Measurements from ENCODE around the gene SLC2A13. TPM values are rescaled to one million over a fixed set of nuclear protein-coding genes. Genes with fewer than 3 reads are reported as not detected.

SLC2A13 gene
- total RNA-seq, 1 donor from 2014 or later = 3.9 TPM

DNA sequence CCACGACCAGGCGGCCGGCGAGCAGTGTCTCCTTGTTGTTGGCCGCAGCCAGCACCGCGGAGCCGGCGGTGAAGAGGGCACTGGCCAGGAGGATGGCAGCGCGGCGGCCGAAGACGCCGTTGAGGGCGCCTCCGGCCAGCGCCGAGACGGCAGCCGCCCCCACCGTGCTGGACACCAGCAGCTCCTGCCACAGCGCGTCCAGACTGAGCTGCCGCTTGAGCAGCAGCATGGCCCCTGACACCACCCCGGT, 691 bp downstream of the SLC2A13 start:
- FAIRE-seq (no peak), DNase-seq (ENCODE audit: low read depth) (peak; percentile 5)
- H3K36me3 ChIP-seq (ENCODE audit: control insufficient read depth, insufficient read depth, low read length) = no peaks in the 10 kb centered on the region
- TF ChIP-seq, protein P1, sequence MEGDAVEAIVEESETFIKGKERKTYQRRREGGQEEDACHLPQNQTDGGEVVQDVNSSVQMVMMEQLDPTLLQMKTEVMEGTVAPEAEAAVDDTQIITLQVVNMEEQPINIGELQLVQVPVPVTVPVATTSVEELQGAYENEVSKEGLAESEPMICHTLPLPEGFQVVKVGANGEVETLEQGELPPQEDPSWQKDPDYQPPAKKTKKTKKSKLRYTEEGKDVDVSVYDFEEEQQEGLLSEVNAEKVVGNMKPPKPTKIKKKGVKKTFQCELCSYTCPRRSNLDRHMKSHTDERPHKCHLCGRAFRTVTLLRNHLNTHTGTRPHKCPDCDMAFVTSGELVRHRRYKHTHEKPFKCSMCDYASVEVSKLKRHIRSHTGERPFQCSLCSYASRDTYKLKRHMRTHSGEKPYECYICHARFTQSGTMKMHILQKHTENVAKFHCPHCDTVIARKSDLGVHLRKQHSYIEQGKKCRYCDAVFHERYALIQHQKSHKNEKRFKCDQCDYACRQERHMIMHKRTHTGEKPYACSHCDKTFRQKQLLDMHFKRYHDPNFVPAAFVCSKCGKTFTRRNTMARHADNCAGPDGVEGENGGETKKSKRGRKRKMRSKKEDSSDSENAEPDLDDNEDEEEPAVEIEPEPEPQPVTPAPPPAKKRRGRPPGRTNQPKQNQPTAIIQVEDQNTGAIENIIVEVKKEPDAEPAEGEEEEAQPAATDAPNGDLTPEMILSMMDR (IDR thresholded peaks at IDR 0.05; ENCODE audit: insufficient read depth, low read length, severe bottlenecking) = no peak
- no peaks in the 10 kb centered on the region for H3K27me3 ChIP-seq (ENCODE audit: control insufficient read depth, insufficient read depth, low read length)
- H3K4me3 ChIP-seq (ENCODE audit: low read depth, low read length) = peak overlapping the region; percentile 71

GRCh38 chr12:40104461-40105264, 1.2 kb downstream of the SLC2A13 start:
- FAIRE-seq = no peak
- TF ChIP-seq, protein P1 (IDR thresholded peaks at IDR 0.05; ENCODE audit: insufficient read depth, low read length, severe bottlenecking) = no peak
- DNase-seq (ENCODE audit: low read depth) = no peak
- H3K27me3 ChIP-seq (ENCODE audit: control insufficient read depth, insufficient read depth, low read length) = no peaks in the 10 kb centered on the region
- H3K36me3 ChIP-seq (ENCODE audit: control insufficient read depth, insufficient read depth, low read length) = no peaks in the 10 kb centered on the region
- peak overlapping the region; percentile 71 for H3K4me3 ChIP-seq (ENCODE audit: low read depth, low read length)

DNA sequence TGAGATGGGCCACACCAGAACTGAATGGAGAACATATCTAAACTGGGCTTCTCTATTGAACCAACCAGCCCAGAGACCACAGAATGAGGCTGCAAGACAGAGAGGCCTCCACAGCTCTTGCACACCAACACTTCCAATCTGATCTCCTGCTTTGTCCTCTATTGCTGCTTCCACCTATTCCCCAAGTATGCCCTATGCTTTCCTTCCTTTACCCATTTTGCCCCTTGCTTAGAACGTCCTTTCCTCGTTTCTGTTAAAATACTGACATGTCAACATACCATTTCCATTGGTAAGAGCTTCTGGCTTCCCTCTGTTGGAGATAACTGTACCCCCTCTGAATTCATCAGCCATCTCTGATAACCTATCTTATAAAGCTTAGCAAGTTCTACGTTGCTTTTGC, 2.8 kb downstream of the SLC2A13 start:
- Histone ChIP-seq H3K4me3 (ENCODE audit: low read depth, low read length) (no peak overlapping the region), H3K36me3 (ENCODE audit: control insufficient read depth, insufficient read depth, low read length) (no peaks in the 10 kb centered on the region), H3K27me3 (ENCODE audit: control insufficient read depth, insufficient read depth, low read length) (no peaks in the 10 kb centered on the region)
- DNase-seq (ENCODE audit: low read depth) = no peak
- FAIRE-seq = no peak
- TF ChIP-seq, protein P1 (IDR thresholded peaks at IDR 0.05; ENCODE audit: insufficient read depth, low read length, severe bottlenecking) = no peak

GRCh38 chr12:40101747-40102146, 4.1 kb downstream of the SLC2A13 start:
- Histone ChIP-seq H3K4me3 (ENCODE audit: low read depth, low read length) (no peak overlapping the region), H3K36me3 (ENCODE audit: control insufficient read depth, insufficient read depth, low read length) (no peaks in the 10 kb centered on the region), H3K27me3 (ENCODE audit: control insufficient read depth, insufficient read depth, low read length) (no peaks in the 10 kb centered on the region)
- no peak for FAIRE-seq
- DNase-seq (ENCODE audit: low read depth) = no peak
- TF ChIP-seq, protein P1 (IDR thresholded peaks at IDR 0.05; ENCODE audit: insufficient read depth, low read length, severe bottlenecking) = no peak

DNA sequence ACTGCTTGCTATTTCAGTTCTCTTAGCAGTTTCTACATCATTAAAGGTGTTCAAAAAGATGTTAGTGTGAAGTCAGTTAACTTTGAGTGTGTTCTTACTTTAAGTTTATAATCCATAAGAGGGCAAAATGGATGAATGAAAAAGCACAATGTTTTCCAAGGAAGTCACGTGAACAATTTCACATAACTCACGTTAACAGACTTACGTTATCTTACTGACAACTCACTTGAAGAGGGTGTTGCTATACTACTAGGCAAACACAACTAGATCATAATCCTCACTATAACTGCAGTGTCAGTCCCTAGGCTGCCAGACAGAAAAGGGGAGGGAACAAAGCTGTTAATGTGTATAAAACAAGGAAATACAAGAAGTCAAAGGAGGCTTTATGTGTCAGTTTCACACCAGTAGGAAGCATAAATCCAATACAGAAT, 6.4 kb downstream of the SLC2A13 start:
- Histone ChIP-seq H3K4me3 (ENCODE audit: low read depth, low read length) (no peak overlapping the region), H3K36me3 (ENCODE audit: control insufficient read depth, insufficient read depth, low read length) (no peaks in the 10 kb centered on the region), H3K27me3 (ENCODE audit: control insufficient read depth, insufficient read depth, low read length) (no peaks in the 10 kb centered on the region)
- FAIRE-seq = no peak
- TF ChIP-seq, protein P1 (IDR thresholded peaks at IDR 0.05; ENCODE audit: insufficient read depth, low read length, severe bottlenecking) = no peak
- DNase-seq (ENCODE audit: low read depth) = peak; percentile 54
